HG03378 (cell line): ENCODE data around the gene SPPL3.
"Not testable (repeated sequence)": the region's sequence is repeated elsewhere in the genome, so short reads cannot be mapped to it uniquely, and the experiment has no call there.

Source experiments
- ATAC-seq: cut with Tn5 transposase; IDR thresholded peaks from one replicate; pipeline ENCODE4 v1.9.1; 2021; ENCODE audit warnings: mild to moderate bottlenecking, moderate library complexity; ENCODE audit not compliant: unreplicated experiment

Gene SPPL3, protein sequence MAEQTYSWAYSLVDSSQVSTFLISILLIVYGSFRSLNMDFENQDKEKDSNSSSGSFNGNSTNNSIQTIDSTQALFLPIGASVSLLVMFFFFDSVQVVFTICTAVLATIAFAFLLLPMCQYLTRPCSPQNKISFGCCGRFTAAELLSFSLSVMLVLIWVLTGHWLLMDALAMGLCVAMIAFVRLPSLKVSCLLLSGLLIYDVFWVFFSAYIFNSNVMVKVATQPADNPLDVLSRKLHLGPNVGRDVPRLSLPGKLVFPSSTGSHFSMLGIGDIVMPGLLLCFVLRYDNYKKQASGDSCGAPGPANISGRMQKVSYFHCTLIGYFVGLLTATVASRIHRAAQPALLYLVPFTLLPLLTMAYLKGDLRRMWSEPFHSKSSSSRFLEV

GRCh38 chr12:120904197-120904773, at the start of gene SPPL3:
SPPL3 (minus strand) TSS chr12:120904358; CDS start chr12:120903867, 491 bp downstream.
- peak; percentile 43 for ATAC-seq

- ATAC-seq = no peak
Observed at GRCh38 chr12:120950807-120951206, 46.6 kb upstream of the SPPL3 start.

DNA sequence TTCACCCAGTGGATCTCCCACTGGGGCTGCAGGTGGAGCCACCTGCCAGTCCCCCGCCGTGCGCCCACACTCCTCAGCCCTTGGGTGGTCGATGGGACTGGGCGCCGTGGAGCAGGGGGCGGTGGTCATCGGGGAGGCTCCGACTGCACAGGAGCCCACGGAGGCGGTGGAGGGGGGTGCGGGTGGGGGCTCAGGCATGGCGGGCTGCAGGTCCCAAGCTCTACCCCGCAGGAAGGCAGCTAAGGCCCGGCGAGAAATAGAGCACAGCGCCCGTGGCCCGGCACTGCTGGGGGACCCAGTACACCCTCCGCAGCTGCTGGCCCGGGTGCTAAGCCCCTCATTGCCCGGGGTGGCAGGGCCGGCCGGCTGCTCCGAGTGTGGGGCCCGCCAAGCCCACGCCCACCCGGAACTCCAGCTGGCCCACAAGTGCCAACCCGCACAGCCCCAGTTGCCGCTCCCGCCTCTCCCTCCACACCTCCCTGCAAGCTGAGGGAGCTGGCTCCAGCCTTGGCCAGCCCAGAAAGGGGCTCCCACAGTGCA, 46.2 kb upstream of the SPPL3 start:
- ATAC-seq = not testable (repeated sequence)

GRCh38 chr12:120945516-120945915, 41.4 kb upstream of the SPPL3 start:
- ATAC-seq = not testable (repeated sequence)

DNA sequence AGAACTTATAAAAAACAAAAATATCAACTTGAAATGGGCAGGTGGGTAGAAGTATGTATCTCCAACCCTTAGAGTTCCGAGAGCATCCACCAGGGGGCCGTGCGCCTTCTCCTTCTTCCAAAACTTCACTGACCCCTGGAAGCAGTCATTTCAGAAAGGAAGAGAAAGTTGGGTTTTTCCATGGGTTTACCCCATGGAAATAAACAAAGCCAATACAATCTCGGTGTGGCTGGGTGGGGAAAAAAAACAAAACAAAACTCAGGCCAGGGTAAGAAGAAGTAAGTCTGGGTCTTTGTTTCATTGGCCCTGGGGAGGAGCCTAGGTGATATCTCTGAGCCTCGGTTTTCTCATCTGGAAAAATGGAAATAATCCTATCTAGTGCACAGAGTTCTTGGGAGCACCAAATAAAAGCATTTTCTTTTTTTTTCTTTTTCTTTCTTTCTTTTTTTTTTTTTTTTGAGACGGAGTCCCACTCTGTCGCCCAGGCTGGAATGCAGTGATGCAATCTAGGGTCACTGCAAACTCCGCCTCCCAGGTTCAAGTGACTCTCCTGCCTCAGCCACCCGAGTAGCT, 40.6 kb upstream of the SPPL3 start:
- no peak for ATAC-seq

DNA sequence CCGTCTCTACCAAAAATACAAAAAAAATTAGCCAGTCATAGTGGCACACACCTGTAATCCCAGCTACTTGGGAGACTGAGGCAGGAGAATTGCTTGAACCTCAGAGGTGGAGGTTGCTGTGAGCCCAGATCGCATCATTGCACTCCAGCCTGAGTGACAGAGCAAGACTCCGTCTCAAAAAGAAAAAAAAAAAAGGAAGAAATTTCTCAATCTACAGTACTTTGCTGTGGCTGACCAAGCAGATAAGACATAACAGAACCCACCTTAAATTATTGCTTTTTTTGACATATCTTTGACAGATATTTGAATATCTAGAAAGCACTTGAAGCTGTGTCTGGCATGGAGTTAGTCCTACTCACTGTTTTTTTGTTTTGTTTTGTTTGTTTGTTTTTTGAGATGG, 39.3 kb upstream of the SPPL3 start:
- ATAC-seq = no peak

DNA sequence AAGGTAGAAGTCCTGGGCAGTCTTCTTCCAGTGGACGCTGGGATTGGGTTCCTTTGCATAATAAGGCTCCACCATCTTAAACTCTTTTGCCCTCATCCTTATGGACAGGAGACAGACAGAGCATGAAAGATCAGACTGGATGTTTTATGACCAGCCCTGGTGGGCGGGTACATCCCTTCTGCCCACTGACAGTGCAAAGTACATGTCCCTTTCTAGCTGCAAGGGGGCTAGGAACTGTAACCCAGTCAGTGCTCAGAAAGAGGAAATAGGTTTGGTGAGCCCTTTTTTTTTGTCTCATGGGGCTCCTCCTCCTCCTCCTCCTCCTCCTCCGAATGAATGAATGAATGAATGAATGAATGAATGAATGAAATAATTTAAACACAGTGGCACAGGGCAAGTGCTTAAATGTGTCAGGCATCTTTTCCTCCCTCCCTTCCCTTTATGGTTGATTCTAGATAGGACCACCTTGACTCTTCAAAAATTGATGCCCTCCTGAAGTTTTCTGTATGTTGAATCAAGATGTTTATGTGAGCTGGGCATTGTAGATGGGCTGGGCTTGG, 37.8 kb upstream of the SPPL3 start:
- no peak for ATAC-seq

DNA sequence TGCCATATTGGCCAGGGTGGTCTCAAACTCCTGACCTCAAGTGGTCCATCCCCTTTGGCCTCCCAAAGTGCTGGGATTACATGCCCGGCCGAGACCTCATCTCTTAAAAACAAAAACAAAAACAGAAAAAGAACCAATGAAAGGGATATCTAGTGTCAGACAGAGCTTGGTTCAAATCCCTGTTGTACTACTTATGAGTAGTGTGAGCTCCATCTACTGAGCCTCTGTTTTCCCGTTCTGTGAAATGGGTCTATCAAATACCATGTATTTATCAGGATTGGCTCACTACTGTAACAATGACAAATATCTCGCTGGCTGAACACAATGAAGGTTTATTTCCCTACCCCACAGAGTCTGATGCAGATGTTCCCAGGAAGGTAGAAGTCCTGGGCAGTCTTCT, 37.3 kb upstream of the SPPL3 start:
- no peak for ATAC-seq

DNA sequence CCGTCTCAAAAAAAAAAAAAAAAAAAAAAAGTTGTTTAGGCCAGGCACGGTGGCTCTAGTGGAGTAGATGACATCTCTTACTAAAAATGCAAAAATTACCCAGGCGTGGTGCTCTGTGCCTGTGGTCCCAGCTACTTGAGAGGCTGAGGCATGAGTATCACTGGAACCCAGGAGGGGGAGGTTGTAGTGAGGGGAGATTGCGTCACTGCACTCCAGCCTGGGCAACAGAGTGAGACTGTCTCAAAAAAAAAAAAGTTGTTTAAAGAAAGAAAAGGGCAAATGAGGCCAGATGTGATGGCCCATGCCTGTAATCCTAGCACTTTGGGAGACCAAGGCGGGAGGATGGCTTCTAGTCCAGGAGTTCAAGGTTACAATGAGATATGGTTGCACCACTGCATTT, 36.6 kb upstream of the SPPL3 start:
- ATAC-seq = no peak

DNA sequence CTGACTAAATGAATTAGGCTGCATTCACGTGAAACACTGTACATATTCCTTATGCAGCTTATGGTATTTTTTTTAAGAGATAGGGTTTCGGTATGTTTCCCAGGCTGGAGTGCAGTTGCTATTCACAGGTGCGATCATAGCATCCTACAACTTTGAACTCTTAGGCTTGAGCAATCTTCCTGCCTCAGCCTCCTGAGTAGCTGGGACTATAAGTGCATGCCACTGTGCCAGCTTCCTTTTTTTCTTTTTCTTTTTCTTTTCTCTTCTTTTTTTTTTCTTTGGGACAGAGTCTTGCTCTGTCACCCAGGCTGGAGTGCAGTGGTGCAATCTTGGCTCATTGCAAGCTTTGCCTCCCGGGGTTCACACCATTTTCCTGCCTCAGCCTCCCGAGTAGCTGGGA, 35.8 kb upstream of the SPPL3 start:
- no peak for ATAC-seq

DNA sequence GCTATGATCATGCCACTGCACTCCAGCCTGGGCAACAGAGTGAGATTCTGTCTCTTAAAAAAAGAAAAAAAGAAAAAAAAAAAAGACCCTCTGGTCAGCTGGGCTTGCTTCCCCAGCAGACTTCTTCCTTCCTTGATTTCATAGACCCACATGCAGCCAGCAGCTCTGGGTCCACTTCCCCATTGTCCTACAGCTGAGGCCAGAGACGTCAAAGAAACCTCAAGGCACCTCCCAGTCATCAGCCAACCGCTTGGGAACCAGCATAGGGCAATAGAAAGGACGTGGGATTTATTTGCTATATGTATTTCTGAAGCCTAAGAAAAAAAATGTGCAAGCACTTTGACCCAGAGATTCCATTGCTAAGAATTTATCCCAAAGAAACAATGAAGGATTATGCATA, 35.4 kb upstream of the SPPL3 start:
- no peak for ATAC-seq

GRCh38 chr12:120938496-120938895, 34.3 kb upstream of the SPPL3 start:
- no peak for ATAC-seq

GRCh38 chr12:120936197-120936596, 32.0 kb upstream of the SPPL3 start:
- no peak for ATAC-seq

DNA sequence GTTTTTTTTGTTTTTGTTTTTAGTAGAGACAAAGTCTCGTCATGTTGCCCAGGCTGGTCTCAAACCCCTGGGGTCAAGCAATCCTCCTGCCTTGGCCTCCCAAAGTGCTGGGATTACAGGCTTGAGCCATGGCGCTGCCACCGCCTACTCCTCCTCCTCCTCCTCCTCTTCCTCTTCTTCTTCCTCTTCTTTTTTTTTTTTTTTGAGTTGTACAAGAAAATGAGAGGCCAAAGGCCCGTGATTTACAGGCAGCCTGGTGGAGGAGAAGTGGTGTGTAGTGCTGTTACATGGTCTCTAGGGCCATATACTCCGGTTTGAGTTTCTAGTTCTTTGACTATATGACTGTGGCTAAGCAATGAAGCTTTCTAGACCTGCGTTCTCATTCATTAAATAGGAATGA, 29.6 kb upstream of the SPPL3 start:
- no peak for ATAC-seq

DNA sequence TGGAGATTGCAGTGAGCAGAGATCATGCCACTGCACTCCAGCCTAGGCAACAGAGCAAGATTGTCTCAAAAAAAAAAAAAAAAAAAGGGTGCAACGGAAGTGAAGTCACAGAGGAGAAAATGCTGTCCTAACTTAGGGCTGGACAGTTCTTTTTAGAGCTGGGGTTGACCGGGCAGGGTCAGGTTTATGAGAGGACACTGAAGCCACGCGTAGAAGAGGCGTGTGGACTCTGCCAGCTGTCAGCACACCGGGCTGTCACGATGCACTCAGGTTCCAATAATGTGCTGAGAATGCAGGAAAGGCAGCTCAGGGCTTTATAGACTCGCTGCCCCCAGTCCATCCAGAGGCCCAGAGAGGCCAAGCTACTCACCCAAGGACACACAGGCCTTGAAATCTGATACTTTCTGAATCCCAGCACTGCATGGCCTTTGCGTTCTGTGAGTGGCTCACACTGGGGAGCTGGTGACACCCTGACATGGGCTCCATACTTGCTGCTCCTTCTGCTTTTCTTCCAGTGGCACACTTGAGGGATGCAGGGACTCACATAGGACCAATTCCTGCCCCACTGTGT, 28.9 kb upstream of the SPPL3 start:
- no peak for ATAC-seq

GRCh38 chr12:120932058-120932457, 27.9 kb upstream of the SPPL3 start:
- ATAC-seq = no peak

- no peak for ATAC-seq
Observed at GRCh38 chr12:120930032-120930431, 25.9 kb upstream of the SPPL3 start.

DNA sequence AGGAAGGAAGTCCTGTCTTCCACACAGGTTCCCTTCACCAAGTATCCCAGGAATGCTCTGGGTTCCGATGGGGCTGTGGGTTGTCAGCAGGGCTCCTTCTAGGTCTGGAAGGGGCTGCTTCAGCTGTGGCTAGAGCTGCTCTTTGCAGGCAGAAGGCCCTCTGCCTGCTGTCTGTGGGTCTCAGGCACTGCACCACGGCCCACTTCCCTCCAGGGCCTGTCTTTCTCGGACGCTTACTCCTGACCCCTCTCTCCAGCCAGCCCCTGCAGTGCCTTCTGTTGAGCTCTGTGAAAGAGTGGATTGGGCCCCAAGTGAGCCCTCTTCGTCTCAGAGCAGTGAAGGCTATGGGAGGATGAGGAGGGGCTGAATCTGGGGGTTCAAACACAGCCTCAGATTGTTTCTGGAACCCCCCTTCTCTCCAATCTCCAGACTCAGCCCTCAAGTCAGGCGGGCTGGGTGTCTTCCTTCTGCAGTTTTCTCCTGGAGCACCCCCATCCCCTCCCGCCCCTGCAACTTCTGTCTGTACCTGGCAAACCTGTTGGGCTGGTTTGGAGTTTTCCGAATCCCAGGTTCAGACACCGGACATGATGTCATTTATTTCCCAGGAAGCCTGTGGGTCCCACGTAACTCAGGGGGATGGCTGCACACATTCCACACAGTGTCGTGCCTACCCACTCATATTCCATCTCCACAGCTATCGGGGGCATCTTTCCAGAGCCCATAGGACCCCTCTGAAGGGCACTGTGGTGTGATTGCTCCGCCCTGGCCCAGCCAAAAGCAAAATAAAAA, 24.9 kb upstream of the SPPL3 start:
- no peak for ATAC-seq

DNA sequence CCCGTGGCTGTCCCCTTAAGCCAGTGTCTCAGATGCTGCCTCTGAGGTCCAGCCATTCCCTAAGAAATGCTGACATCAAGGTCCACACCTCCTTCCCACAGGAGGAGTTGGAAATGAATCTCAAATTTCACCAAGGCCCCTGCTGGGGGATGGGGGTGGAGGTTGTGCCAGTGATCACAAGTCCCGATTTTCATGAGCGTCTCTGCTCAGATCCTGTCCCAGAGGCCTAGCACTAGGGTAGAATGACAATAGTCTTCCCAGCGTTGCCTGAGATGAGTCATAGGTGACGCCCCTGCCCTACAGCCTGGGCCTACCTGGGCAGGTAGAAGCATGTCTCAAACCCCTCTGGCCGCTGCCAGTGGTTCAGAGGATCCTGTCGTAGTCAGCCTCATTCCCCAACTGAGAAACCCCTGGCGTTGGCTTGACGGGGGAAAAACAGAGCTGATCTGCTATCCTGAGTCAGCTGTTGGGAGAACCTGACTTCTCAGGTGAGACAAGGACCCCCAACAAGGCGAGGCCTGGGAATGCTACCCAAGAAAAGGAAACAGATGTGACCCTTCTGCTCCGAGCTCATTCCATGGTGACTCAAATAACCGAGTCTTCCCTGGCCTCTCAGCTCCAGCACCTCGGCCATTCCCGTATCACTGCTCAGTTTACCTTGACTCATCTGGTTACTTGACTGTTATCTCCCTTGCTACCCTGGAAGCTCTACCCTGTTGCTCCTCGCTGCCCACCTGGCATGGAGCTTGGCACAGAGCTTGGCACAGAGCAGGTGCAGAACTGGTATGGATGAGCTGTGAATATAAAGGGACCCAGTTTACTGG, 21.8 kb upstream of the SPPL3 start:
- no peak for ATAC-seq

DNA sequence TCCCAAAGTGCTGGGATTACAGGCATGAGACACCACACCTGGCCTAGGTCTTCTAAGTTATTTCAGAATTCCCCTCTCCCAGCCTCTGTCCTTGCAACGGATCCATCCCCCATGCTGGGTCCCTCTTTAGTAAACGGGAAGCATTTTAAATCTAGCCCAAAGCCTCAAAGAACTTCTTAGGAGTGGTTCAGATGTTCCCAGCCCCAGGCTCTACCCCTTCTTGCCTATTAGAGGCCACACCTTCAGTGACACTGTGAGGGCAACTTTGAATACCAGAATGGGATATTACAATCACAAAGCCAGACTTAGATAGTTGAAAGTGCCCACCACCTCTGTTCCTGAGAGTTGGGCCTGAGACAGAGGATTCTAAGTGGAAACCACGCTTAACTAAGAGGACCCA, 18.1 kb upstream of the SPPL3 start:
- ATAC-seq = no peak
